ENCODE measurements around the gene CCNJL. TPM values are rescaled to one million over a fixed set of nuclear protein-coding genes. Genes with fewer than 3 reads are reported as not detected.

Gene CCNJL
- polyA plus RNA-seq, 3 donors from 2014 or later: 16.3 to 29.7 (median 26.7) TPM

DNA sequence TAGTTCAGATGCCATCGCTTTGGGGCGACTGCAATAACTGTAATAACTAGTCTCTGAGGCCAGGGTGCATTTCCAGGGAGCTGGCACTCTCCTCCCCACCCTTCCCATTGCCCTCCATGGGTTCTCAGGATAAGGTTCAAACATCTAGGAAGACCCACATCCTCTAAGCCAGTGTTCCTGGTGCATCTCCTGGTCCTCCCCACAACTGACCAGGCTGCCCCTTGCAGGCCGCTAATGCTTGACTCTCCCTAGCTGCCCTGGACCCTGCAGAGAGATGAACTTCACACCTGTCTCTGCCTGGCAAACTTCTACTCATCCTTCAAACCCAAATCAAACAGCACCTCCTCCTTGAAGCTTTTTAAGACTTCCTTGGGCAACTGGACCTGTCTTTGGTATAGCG lies 15.9 kb downstream of the CCNJL start:
- Mint-ChIP-seq H3K4me3 (peak overlapping the region; percentile 54 to 86 (median 83)), H3K27me3 (ENCODE audit: low read depth in 3 of 3) (peaks cover 6 to 20% (median 14%) of the 10 kb centered on the region in 3 donors), H3K36me3 (peaks cover 0 to 4% (median 0%) of the 10 kb centered on the region in 3 donors), H3K9me3 (no peaks in the 10 kb centered on the region), H3K4me1 (peaks cover 83 to 96% of the 10 kb centered on the region in 2 donors), H3K27ac (peak overlapping the region; percentile 40 to 98 (median 88))
- DNase-seq: no peak

DNA sequence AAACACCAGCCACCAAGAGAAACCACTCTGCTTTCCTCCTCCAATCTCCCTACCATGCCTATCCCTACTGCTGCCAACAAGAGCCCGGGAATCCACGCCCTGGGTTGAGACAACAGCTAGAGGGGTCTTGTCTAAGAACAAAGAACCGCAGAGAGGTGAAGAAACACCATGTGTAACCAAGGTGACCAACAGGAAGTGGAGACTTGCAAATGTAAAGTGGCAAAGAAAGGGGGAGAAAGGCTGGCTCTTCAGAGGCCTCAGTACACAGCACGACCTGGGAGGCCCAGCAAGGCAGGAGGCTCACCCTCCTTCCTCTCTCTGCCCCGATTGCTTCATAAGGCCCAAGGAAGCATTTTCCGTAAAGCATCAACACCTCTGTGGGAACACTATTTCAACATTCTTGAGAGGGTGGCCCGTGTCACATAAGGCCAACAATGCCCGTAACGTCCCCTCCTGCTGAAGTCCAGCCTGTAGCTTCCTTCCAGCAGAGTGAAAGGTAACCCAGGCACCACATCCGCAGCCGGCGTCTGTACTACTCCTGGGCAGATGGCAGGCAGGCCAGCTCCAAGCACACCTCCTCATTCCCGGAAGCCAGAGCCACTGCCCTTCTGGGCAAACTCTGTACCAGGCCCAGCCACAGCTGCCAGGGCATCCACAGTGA lies 18.3 kb downstream of the CCNJL start:
- peak; percentile 80 to 84 (median 83) for DNase-seq
- peaks cover 6 to 20% (median 11%) of the 10 kb centered on the region in 3 donors for H3K27me3 Mint-ChIP-seq (ENCODE audit: low read depth in 3 of 3)
- H3K9me3 Mint-ChIP-seq: no peaks in the 10 kb centered on the region
- no peaks in the 10 kb centered on the region for H3K36me3 Mint-ChIP-seq
- peak overlapping the region; percentile 66 to 85 (median 78) for H3K4me3 Mint-ChIP-seq
- peak overlapping the region; percentile 86 to 97 (median 96) for H3K27ac Mint-ChIP-seq
- H3K4me1 Mint-ChIP-seq: peaks cover 89 to 97% of the 10 kb centered on the region in 2 donors

DNA sequence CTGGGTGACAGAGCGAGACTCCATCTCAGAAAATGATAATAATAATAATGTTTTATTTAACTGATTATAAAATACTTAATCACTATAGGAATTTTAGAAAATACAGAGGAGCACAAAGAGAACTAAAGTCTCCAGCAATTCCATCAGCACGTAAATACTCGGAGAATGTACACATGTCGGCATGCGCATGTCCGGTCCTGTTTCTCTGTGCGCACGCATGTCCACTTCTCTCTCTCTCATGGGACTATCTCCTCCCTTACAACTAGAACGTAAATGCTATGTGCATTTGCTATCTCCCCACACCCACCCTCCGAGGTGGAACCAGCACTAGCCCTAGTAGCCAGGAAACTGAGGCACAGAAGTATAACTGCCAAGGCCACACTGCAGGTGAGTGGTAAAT lies 19.0 kb downstream of the CCNJL start:
- H3K4me3 Mint-ChIP-seq: peak overlapping the region; percentile 66 to 85 (median 78)
- H3K36me3 Mint-ChIP-seq: no peaks in the 10 kb centered on the region
- H3K9me3 Mint-ChIP-seq: no peaks in the 10 kb centered on the region
- DNase-seq: no peak
- H3K27ac Mint-ChIP-seq: peak overlapping the region; percentile 86 to 97 (median 96)
- peaks cover 6 to 17% (median 9%) of the 10 kb centered on the region in 3 donors for H3K27me3 Mint-ChIP-seq (ENCODE audit: low read depth in 3 of 3)
- H3K4me1 Mint-ChIP-seq: peaks cover 89 to 98% of the 10 kb centered on the region in 2 donors

DNA sequence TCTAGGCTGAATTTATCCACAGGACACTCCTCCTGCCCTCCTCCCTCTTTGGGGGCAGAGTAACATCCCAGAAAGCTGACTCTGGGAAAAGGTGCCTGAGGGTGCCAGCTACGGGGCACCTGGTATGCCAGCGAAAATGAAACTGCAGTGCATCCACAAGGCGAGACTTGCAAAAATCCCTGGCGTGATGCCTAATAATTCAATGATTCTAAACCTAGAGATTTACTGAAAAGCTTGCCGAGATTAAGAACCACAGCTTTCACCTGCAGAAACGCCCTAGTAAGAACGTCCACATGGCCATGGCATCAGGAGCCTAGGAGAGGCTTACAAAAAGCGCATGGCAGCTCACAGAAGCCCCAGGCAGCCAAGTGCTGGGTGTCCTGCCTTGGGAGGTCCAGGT lies 20.9 kb downstream of the CCNJL start:
- Mint-ChIP-seq H3K4me1 (peaks cover 75 to 95% of the 10 kb centered on the region in 2 donors), H3K9me3 (no peaks in the 10 kb centered on the region), H3K27me3 (ENCODE audit: low read depth in 3 of 3) (peaks cover 6 to 10% (median 10%) of the 10 kb centered on the region in 3 donors), H3K4me3 (no peak overlapping the region), H3K27ac (peak overlapping the region in 3 of 6 donors; percentile 9 to 86 (median 24)), H3K36me3 (no peaks in the 10 kb centered on the region)
- DNase-seq: no peak

DNA sequence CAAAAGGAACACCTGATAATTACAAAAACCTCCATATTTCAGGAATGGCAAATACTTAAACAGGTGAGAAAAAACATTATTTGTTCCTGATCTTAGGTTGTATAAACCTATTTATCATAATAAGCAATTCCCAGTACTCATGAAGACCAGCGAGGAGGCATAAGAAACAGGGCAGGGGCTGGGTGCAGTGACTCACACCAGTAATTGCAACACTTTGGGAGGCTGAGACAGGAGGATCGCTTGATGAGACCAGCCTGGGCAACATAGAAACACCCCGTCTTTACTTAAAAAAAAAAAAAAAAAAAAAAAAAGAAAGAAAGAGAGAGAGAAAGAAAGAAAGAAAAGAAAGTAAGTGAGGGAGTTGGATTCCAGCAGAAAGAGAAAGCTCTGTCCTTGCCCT lies 21.6 kb downstream of the CCNJL start:
- H3K9me3 Mint-ChIP-seq: no peaks in the 10 kb centered on the region
- DNase-seq: no peak
- peak overlapping the region in 3 of 5 donors; percentile 33 to 79 (median 68) for H3K4me3 Mint-ChIP-seq
- H3K4me1 Mint-ChIP-seq: peaks cover 70 to 92% of the 10 kb centered on the region in 2 donors
- peak overlapping the region in 5 of 6 donors; percentile 67 to 93 (median 91) for H3K27ac Mint-ChIP-seq
- no peaks in the 10 kb centered on the region for H3K36me3 Mint-ChIP-seq
- peaks cover 6 to 10% (median 10%) of the 10 kb centered on the region in 3 donors for H3K27me3 Mint-ChIP-seq (ENCODE audit: low read depth in 3 of 3)

DNA sequence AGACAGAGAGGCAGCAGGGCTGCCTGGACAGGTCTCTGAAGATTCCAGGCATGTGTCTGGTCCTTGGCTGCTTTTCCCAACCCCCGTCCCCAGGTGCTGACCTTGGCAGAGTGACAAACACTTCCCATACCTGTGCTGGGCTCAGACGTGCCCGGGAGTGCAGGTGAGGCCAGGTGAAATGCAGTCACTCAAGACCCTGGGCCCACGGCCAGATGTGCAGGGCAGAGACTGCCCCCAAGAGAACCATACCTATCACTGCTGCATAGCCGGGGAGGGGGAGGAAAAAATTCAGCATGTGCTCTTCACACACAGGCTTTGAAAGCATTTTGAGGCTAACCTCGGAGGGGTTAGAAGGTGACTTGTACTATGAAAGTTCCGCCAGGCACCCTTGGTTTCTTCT lies 22.6 kb downstream of the CCNJL start:
- peaks cover 62 to 91% of the 10 kb centered on the region in 2 donors for H3K4me1 Mint-ChIP-seq
- no peaks in the 10 kb centered on the region for H3K9me3 Mint-ChIP-seq
- H3K27me3 Mint-ChIP-seq (ENCODE audit: low read depth in 3 of 3): peaks cover 6 to 10% (median 10%) of the 10 kb centered on the region in 3 donors
- DNase-seq: peak; percentile 52 to 60 (median 55)
- no peaks in the 10 kb centered on the region for H3K36me3 Mint-ChIP-seq
- H3K27ac Mint-ChIP-seq: peak overlapping the region; percentile 57 to 93 (median 90)
- H3K4me3 Mint-ChIP-seq: peak overlapping the region; percentile 51 to 79 (median 70)

DNA sequence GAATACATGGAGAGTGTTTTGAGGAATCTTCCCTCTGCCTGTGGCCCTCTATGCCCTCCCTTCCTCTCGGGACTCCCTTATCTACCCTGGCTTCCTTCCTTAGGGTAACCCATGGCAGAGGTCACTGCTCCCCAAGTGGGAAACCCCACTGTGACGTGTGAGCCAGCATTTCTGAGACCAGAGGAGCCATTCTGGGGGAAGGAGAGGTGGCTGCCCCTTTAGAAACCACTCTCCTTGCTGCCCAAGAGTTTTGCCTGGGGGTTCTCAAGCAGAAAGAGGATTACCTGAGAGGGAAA lies 23.1 kb downstream of the CCNJL start:
- Mint-ChIP-seq H3K9me3 (no peaks in the 10 kb centered on the region), H3K4me1 (peaks cover 58 to 87% of the 10 kb centered on the region in 2 donors), H3K27me3 (ENCODE audit: low read depth in 3 of 3) (peaks cover 6 to 9% (median 7%) of the 10 kb centered on the region in 3 donors), H3K36me3 (no peaks in the 10 kb centered on the region), H3K27ac (peak overlapping the region; percentile 57 to 93 (median 90)), H3K4me3 (peak overlapping the region; percentile 51 to 79 (median 70))
- DNase-seq: peak in 1 of 3 donors; percentile 32

DNA sequence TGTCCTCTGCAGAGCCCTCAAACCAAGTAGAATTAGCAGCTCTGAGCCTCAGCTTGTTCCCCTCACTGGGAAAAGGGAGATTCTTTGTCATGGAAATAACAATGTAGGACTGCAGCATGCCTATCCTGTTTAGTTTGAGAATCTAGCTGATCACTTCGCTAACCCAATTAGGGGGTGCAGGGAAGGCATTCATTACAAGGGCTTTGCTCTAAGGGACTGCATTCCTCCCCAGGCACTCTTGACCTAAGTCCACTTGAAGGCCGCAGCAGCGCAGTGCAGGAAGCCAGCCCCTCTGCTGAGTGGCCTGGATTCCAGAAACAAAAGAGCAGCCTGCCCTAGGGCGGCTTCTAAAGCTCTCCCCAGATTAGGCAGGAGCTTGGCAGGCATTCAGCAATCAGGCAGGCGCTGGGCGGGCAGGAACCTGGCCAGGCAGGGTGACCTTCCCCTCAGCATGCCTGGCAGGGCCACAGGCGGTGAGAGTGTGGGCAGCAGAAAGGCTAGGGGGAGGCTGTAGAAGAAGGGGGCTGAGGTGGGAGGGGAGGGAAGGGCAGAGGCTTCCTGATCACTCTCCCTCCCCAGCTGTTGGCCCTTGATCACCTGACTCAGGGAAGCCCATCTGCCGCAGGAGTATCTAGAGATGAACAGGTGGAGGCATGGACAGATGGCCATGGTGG lies 24.8 kb downstream of the CCNJL start:
- H3K36me3 Mint-ChIP-seq: no peaks in the 10 kb centered on the region
- no peaks in the 10 kb centered on the region for H3K9me3 Mint-ChIP-seq
- peaks cover 0 to 2% (median 0%) of the 10 kb centered on the region in 3 donors for H3K27me3 Mint-ChIP-seq (ENCODE audit: low read depth in 3 of 3)
- H3K4me1 Mint-ChIP-seq: peaks cover 41 to 69% of the 10 kb centered on the region in 2 donors
- no peak for DNase-seq
- H3K27ac Mint-ChIP-seq: peak overlapping the region in 2 of 6 donors; percentile 28 to 40
- no peak overlapping the region for H3K4me3 Mint-ChIP-seq

DNA sequence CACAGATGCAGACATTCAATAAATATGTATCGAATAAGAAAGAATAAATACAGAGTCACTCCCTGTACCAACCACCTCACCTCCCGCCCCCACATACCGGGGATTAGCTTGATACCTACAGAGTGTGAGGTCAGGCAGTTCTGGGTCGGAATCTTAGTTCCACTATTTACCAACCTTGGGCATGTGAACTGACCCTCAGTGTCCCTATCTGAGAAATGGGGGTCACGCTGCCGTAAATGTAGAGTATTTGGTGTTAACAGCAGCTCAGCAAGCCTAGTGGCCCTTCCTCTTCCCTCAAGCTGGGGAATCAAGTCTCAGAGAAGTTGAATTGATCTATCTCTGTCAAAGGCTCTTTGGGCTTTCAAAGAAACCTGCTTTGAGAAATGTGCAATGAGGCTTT lies 25.4 kb downstream of the CCNJL start:
- peaks cover 0 to 2% (median 0%) of the 10 kb centered on the region in 3 donors for H3K27me3 Mint-ChIP-seq (ENCODE audit: low read depth in 3 of 3)
- no peak for DNase-seq
- H3K9me3 Mint-ChIP-seq: no peaks in the 10 kb centered on the region
- H3K4me1 Mint-ChIP-seq: peaks cover 42 to 68% of the 10 kb centered on the region in 2 donors
- H3K36me3 Mint-ChIP-seq: no peaks in the 10 kb centered on the region
- peak overlapping the region in 3 of 6 donors; percentile 40 to 69 (median 67) for H3K27ac Mint-ChIP-seq
- H3K4me3 Mint-ChIP-seq: no peak overlapping the region

DNA sequence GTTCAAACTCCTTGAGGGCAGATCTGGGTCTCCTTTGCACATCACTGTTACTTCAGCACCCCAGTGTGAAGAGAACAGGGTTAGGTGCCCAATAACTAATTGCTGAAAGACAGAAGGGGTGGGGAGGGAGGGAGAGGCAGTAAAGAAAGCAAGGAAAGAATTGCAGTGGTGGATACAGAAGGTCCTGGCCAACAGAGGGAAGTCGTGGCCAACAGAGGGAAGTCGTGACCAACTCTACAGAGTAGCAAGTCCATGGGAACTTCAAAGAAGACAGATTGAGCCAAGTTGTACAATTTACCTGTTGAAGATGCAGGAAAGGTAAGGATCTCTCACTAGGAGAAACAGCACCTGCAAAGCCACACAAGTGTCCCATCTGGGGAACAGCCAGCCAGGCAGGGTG lies 27.0 kb downstream of the CCNJL start:
- H3K4me3 Mint-ChIP-seq: no peak overlapping the region
- DNase-seq: no peak
- H3K27me3 Mint-ChIP-seq (ENCODE audit: low read depth in 3 of 3): peaks cover 0 to 2% (median 0%) of the 10 kb centered on the region in 3 donors
- H3K9me3 Mint-ChIP-seq: no peaks in the 10 kb centered on the region
- peaks cover 28 to 61% of the 10 kb centered on the region in 2 donors for H3K4me1 Mint-ChIP-seq
- H3K27ac Mint-ChIP-seq: peak overlapping the region in 4 of 6 donors; percentile 23 to 53 (median 50)
- peaks cover 0 to 1% (median 0%) of the 10 kb centered on the region in 3 donors for H3K36me3 Mint-ChIP-seq

DNA sequence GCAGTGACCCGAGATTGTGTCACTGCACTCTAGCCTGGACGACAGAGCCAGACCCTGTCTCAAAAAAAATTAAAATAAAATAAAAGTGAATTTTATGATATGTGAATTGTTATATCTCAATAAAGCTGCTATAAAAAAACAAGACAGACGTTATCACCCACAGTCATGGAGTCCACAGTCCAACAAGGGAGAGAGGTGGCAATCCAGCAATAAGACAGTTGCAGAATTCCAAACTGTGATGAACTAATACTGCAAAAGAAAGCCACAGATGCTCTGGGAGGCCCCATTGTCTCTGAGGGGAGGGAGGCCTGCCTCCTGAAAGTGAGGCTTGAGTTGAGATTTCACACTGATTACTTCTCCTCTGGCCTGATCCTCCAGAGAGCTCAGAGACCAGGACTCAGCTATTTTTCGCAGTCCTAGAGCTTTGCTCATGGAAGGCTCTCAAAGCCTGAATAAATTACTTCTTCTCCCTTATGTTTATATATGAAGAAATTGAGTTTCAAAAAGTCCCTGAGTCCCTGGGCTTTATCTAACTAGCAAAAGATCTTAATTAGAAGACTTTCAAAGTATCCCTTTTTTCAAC lies 28.0 kb downstream of the CCNJL start:
- Mint-ChIP-seq H3K4me3 (no peak overlapping the region), H3K4me1 (peaks cover 19 to 52% of the 10 kb centered on the region in 2 donors), H3K27me3 (ENCODE audit: low read depth in 3 of 3) (peaks cover 0 to 2% (median 0%) of the 10 kb centered on the region in 3 donors), H3K9me3 (no peaks in the 10 kb centered on the region), H3K36me3 (peaks cover 0 to 10% (median 9%) of the 10 kb centered on the region in 3 donors), H3K27ac (no peak overlapping the region)
- DNase-seq: no peak

DNA sequence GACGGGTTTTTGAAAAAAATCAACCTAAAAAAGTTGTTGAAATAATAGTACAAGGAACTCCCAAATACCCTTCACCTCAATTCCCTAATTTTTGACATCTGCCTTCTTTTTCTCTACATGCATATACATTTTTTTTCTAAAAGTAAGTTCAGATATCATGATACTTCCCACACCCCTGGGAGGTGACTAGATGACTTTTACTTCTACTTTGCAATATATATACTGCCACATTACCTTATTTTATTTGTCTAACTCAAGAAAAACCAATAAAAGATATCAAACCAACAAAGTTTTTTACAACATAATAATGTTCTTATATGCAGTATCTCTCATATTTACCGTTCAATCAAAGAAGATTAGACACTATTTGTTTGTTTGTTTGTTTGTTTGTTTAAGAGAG lies 31.1 kb downstream of the CCNJL start:
- no peak overlapping the region for H3K4me3 Mint-ChIP-seq
- H3K9me3 Mint-ChIP-seq: no peaks in the 10 kb centered on the region
- no peak for DNase-seq
- H3K27ac Mint-ChIP-seq: no peak overlapping the region
- no peaks in the 10 kb centered on the region for H3K27me3 Mint-ChIP-seq (ENCODE audit: low read depth in 3 of 3)
- H3K4me1 Mint-ChIP-seq: peaks cover 19 to 44% of the 10 kb centered on the region in 2 donors
- H3K36me3 Mint-ChIP-seq: peaks cover 0 to 22% (median 16%) of the 10 kb centered on the region in 3 donors

DNA sequence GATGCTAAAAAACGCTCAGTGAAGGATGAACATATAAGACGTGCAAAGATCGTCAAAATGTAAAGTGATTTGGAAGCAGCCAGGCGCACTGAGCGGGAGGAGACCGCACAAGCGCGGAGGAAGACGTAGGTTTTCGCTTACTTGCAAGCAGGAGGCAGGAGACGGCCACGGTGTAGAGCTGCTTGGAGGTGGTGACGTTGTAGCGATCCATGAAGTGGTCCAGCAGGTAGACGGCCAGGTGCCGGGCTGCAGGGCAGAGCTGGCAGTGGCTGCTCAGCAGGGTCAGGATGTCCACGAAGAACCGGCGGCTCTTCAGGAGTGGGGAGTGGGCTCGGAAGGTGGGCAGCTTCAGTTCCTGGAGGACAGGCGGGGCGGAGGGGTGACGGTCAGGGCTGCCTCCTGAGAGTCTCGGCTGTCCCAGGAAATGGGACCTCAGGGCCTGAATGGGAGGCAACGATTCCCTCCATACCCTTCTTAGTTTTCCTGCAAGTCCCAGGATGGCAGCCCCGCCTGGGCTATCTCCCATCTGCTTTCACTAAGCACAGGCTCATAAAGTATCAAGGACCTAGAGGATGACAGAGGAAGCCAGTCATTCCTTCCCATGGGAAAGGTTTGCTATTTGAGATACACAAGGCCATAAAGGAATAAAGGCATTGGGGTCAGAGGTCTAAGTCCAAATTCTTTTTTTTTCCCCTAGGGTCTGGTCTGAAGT lies 31.8 kb downstream of the CCNJL start:
- Mint-ChIP-seq H3K27ac (no peak overlapping the region), H3K27me3 (ENCODE audit: low read depth in 3 of 3) (no peaks in the 10 kb centered on the region), H3K36me3 (peaks cover 0 to 22% (median 16%) of the 10 kb centered on the region in 3 donors), H3K9me3 (no peaks in the 10 kb centered on the region), H3K4me1 (peaks cover 22 to 46% of the 10 kb centered on the region in 2 donors), H3K4me3 (no peak overlapping the region)
- DNase-seq: no peak

All from immature natural killer cell (primary cell).